Stimulated activated CD8-positive, alpha-beta memory T cell treated with anti-CD3 and anti-CD28 coated beads, Interleukin-4, amount 100 ng/mL, for 48 hours (primary cell): ENCODE measurements around the gene KXD1.
A peak's percentile ranks its signal among the peaks of the same experiment; 100 is the strongest.
"Not testable (repeated sequence)": the region's sequence is repeated elsewhere in the genome, so short reads cannot be mapped to it uniquely, and the experiment has no call there.

Source experiments
- DNase-seq: peaks from one replicate; pipeline ENCODE4 v3.0.0-alpha.2; 2020

The KXD1 gene, protein sequence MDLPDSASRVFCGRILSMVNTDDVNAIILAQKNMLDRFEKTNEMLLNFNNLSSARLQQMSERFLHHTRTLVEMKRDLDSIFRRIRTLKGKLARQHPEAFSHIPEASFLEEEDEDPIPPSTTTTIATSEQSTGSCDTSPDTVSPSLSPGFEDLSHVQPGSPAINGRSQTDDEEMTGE

DNA sequence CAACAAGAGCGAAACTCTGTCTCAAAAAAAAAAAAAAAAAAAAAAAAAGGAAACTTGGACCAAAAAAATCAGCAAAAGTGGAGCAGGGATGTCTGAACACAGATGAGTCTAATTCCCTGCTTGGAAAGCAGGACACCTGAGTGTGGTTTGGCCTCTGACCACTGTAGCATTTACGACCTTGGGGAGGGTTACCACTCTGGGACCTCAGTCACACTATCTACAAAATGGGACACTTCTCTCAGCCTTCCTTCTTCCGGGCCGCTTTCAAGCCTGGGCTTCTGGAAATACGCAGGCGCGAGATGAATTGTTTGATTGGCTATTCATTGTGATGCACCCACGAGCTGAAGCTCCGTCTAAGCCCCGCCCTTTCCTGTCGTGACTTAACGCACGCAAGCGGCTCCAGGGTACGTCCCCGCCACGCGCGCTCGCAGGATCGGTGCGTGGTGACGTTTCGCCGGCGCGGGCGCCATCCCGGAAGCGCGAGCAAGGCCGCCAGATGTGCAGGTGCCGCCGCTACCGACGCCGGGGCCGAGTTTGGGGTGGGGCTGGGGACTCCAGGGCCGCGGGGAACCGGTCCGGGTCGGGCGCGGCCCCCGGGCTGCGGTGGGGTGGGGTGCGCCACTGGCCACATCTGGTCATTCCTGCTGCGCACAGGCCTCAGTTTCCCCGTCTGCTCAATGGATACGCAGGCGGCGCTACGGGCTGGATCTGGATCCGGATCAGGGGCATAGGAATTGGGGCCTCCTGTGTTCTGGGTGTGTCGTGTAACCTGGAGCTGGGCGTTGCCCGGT is at the start of gene KXD1:
KXD1 (plus strand) TSS at position 460 of the 791 bp plus-strand sequence. CDS start 4,187 bp downstream, outside the sequence.
- peak; percentile 98 for DNase-seq

DNA sequence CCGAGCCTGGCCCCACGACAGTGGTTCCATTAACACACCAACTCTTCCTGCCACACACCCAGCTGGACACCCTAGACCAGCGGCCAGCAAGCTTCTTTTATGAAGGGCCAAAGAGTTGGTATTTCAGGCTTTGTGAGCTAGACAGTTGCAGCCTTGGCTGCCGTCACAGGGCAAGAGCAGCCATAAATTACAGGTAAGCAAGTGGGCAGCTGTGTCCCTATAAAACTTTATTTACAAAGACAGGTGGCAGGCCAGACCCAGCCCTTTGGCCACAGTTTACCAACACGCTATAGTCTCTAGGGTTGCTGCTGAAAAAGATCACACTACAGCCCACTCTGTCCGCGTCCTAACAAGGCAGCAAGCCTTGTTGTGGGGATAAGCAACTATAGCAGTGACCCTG is 49.1 kb upstream of the KXD1 start:
- DNase-seq, result no peak

DNA sequence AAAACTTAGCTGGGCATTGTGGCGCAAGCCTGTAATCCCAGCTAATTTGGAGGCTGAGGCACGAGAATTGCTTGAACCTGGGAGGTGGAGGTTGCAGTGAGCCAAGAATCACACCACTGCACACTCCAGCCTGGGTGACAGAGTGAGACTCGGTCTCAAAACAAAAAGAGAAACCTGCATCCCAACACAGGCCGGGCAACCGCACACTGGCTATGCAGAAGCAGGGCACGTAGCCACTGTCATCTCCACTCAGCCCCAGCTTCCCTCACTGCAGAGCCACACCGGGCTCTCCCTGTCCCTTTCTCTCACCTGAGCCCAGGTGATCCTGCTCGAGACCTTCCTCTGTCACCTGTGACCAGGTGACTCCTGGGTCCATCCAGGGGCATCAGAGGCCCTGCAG is 47.5 kb upstream of the KXD1 start:
- DNase-seq, result no peak

DNA sequence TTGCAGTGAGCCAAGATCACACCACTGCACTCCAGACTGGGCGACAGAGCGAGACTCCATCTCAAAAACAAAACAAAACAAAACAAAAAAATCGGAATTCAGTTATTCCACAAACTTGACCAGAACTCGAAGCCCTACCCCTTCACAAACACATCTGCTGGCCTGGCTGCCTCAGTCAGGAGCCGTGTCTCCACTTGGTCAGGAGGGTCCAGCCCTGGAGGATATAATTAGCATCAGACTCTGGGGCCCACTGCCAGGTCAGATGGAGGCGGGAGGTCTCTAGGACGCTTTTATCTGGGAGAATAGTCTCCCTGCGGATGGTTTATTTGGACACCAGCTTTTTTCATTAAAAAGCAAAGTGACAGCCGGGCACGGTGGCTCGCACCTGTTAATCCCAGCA is 43.8 kb upstream of the KXD1 start:
- no peak for DNase-seq

DNA sequence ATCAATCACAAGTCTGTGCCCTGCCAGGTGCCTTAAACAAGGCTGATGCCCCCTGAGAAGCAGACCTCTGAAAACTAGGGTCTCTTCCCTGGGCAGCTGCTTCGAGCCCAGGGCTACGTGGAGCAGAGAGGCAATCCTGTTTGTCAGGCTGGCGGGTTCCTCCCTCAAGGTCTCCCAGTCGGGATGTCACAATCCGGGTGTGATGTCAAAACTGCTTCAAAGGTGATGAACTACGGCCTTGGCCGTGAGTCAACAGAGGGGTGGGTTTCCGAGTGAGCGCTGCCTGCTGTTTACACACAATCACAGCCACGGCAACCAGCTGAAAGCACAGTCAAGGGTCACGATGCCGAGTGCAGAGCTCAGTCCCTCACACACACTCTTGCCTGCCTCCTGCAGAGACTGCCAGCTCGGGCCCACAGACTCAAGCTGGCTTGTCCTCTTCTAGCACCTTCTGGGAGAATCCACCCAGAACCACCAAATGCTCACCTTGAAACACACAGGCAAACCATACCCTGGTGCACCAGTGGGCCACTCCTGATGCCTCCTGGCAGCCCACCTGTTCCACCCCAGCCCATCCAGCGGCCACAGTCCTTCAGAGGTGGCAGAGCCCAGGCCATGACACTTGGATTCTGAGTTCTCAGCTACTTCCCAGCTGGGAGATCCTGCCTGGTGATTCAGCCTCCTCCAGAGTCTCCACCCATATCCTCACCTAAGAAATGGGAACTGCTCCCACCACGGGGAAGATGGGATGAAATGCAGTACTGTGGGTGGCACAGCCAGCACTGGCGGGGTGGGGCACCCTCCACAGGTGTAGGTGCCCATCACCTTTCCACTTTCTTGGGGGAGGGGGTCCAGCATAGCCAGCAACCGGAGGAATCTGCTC is 42.6 kb upstream of the KXD1 start:
- DNase-seq, result no peak

DNA sequence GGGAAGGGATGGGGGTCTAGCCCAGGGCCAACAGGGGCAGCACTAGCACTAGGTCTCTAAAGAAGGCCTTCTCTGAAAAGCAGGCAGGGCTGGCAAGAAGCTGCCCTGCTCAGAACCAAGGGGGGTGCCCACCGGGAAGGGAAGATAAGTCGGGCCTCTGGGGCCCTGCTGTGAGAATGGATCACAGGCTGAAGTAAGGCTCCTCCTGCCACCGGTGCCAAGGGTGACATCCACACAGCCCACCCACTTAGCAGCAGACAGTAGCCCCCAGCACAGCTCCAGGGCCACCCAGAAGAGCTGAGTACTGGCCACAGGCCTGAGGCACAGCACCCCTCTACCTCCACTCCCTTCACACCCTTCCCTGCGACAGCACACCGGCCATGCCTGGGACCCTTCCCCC is 41.7 kb upstream of the KXD1 start:
- no peak for DNase-seq

DNA sequence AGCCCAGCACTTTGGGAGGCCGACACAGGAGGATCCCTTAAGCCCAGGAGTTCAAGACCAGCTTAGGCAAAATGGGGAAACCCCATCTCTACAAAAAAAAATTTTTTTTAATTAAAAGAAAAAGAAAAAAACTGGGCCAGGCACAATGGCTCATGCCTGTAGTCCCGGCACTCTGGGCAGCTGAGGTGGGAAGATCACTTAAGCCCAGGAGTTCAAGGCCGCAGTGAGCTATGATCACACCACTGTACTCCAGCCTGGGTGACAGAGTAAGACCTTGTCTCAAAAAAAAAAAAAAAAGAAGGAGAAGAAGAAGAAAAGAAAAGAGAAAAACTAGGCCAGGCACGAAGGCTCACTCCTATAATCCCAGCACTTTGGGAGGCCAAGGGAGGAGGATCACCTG is 40.1 kb upstream of the KXD1 start:
- no peak for DNase-seq

DNA sequence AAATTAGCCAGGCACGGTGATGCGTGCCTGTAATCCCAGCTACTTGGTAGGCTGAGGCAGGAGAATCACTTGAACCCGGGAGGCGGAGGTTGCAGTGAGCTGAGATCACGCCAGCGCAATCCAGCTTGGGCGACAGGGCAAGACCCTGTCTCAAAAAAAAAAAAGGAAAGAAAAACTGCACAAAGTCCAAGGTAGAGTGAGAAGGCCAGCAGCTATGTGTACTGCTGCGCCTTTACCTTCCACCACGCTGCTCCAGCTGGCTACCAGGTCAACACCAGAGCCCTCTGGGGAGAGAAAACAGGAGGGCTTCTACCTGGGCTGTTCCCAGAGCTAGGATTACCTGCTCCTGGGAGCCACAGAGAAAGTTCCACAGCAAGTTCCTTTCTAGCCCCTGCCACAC is 39.0 kb upstream of the KXD1 start:
- DNase-seq, result no peak

DNA sequence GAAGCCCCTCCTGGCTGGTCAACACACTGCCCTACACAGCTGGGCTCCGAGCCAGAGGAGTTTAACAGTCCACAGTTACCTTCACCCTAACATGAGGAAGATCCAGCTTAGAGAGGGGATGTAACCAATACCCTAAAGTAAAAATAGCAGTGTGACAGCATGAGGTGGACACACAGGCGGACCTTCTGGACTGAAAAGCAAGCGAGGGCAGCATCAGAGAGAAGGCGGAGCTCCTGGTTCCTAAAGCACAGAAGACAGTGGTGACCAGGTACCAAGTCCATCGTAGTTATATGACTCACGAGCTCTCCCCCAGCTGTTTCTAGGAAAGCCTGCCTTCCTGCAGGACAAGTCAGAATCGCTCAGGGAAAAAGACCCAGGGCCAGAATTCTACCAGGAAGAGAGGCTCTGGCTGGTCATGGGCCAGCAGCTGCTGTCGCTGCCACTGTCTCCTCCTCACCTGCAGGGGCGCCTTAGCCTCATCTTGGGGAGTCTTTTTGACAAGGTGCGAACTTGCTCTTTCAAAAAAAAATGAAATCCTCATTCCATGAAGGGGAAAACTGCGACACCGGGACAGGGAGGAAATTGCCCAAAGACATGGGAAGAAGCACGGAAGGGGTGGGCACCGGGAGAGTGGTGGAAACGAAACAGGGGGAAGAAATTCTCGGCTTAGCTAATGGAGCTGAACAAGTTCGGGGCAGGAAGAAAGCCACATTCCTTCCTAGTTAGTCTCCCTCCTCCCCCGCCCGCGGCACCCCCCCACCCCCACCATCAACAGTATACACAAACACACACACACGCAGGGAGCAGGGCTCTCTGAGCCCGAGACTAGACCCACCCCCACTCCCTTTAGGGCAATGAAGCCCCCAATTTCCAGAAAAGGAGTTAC is 37.5 kb upstream of the KXD1 start:
- DNase-seq, result peak; percentile 70

DNA sequence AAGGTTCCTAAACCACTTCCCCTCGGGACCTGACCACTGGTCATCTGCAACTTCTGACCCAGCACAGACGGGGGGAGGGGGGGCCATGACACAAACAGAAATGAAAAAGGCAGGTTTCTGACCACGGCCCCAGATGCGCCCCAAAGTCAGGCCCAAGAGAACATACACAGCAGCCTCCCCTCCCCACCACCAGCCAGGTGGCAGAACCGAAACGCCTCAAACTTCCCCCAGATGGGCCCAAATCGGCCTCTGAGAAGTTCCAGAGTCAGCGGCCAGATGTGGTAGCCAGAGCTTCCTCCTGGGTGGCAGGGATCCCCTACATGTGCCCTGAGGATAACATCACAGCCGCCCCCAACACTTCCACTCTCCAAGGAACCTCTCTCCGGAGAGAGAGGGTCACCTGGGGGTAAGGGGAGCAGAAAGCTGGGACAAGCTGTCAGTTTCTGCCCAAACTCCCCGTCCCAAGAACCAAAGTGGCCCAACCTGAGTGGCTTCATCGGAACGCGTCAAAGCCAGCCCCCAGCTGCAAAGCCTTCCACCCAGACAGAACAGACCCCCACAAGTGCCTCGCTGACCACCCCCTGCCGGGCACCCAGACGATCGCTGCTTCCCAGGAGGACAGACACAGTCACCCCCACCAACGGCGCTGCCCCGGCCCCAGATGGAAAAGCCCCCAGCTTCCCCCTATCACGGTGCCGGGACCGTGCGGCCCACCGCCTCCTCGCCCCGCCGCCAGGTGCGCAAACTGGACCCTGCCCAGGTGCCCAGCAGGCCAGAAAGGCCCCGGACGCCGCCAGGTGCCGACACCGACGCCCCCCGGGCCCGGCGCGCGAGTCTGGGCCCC is 36.6 kb upstream of the KXD1 start:
- peak; percentile 46 for DNase-seq

DNA sequence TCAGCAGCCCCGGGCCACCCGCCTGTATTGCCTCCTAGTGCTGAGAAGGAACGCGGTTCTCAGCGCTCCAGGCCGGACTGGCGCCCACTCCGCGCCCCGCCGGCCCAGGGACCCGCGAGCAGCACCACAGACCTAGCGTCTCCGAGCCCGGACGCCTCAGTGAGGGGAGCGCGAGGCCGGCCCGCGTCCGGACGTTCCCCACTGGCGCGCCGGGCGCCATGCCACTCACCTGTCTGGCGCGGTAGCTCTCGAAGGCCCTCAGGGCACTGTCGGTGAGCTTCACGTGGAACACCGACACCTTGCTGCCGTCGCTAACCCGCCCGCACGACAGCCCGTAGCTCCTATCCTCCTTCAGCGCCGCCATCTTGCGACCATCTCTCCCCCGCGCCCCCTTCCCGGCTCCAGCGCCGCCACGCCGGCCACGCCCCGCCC is 36.0 kb upstream of the KXD1 start, which contains the start of gene ELL:
ELL (minus strand) TSS at position 379 of the 432 bp plus-strand sequence; CDS start at position 364, 15 bp downstream.
- DNase-seq, result no peak

DNA sequence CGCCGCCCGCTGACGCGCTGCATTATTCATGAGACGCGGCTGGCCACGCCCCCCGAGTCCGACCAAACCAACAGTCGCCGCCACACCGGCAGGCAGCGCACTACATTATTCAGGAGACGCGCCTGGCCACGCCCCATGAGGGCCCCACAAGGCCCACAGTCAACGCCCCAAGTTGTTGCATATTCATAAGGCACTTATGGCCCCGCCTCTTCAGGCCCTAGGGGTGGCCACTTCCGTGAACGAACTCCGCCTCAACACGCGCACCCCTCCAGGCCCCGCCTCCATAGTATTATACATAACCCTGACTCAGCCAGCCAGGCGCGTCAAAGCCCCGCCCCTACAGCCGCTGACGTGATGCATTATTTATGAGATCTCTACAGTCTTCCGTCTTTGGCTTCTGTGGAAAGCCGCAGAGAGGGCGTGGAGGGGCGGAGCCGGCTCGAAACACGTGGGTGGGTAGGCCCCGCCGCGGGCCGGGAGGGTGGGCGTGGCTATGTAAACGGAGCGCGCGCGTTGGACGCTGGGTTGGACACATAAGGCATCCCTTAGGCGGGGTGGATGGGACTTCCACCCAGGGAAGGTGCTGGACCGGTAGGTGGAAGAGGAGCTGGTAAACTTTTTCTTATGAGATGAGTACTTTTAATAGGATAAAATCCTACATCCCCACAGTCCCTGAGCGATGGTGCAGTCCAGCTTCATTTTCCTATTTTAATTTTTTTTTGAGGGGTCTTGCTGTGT is 35.4 kb upstream of the KXD1 start:
- DNase-seq, result peak; percentile 100

DNA sequence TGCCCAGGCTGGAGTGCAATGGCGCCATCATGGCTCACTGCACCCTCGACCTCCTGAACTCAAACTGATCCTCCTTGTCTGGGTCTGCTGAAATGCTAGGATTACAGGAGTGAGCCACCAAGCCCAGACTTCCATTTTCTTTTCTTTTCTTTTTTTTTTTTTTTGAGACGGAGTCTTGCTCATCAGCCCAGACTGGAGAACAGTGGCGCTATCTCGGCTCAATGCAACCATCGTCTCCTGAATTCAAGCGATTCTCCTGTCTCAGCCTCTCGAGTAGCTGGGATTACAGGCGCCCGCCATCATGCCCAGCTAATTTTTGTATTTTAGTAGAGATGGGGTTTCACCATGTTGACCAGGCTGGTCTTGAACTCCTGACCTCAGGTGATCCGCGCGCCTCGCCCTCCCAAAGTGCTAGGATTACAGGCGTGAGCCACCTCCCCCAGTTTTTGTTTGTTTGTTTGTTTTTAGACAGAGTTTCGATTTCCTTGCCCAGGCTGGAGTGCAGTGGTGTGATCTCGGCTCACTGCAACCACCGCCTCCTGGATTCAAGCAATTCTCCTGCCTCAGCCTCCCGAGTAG is 34.7 kb upstream of the KXD1 start:
- DNase-seq, result not testable (repeated sequence)

DNA sequence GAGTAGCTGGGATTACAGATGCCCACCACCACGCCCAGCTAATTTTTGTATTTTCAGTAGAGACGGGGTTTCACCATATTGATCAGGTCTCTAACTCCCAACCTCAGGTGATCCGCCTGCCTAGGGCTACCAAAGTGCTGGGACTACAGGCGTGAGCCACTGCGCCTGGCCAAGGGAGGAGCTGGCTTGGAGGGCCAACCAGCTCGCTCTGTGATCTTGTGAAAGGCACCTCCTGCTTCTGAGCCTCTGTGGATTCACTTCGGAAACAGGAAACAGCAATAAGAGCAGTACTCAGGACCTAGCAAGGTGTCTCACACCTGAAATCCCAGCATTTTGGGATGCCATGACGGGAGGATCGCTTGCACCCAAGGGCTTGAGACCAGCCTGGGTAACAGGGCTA is 33.8 kb upstream of the KXD1 start:
- no peak for DNase-seq

DNA sequence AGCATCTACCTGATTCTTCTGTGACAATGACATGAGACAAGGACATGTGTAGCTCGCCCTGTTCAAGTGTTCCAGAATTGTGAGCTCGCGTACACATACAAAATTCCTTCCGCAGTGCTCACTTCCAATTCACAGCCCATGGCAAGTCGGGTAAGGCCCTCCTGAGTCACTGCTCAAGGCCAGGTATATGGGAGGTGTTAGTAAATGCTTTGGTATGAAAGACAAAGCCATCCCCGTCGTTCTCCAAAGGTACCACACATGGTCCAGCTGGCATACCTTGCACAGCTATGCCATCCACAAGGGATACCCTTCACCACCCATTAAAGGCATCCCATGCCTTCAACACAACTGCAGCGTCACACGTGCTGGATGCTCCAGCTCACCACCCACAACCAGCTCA is 31.4 kb upstream of the KXD1 start:
- DNase-seq, result no peak

DNA sequence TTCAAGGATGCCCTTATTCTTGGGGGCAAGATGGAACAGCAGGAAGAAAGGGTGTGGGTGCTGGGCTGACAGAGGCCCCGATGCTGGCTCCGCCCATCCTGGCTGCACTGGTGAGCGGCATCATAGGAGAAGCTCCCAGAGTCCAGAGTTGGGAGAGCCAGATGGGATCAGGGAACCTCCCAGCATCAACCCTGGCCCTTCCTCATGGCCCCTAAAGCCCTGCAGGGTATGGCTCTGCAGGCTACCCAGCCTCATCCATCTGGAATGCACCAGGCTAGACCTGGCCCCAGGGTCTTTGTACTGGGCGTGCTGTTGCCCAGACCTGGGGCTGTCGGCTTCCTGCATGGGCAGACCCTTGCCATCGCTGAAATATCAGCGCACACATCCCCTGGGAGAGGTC is 27.9 kb upstream of the KXD1 start:
- no peak for DNase-seq

DNA sequence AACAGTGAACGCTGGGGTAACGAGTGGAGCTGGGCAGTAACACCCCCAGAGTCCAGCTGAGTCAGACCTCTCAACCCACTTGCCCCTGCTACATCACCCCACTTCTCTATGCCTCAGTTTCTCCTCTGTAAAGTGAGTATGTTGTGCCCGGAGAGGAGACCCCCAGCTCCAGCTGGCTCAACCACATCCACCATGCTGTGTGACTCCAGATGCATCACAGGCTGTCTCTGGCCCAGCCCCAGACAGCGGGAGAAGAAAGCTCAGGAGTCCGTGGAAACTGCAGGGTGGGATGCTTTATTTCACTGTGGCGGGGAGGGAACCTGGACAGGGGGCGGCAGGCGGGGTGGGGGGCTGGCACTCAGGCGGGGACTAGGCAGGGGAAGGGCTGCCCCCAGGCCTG is 26.2 kb upstream of the KXD1 start:
- DNase-seq, result no peak

DNA sequence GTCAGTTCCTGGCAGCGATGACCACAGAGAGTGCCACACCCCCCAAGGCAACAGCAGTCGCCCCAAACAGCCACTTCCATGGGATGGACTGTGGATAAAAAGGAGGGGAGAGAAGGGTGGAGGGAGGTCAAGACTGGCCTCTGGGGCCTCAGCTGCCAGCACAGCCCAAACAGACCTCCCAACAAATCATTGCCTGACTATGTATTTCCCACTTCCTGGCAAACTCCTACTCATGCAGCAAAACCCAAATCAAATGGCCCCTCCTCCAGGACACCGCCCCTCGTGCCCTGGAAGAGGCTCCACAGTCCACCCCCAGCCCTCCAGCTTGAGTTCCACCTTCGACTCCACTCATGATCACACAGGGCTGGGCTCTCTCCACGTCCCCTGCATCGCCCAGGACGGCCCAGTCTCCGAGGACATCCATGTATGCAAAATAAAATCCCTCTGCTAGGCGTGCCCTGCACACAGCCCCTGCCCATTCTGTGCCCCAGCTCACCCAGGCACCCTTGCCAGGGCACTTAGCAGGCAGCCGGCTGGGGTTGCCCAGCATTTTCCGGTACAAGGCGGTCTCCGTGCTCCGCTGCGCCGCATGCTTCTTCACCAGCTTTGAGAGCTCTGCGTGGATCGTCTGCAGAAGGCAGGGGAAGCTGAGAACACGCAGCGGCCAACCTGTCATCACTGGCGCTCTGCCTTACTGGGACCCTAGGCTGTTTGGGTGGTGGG is 25.3 kb upstream of the KXD1 start:
- no peak for DNase-seq

DNA sequence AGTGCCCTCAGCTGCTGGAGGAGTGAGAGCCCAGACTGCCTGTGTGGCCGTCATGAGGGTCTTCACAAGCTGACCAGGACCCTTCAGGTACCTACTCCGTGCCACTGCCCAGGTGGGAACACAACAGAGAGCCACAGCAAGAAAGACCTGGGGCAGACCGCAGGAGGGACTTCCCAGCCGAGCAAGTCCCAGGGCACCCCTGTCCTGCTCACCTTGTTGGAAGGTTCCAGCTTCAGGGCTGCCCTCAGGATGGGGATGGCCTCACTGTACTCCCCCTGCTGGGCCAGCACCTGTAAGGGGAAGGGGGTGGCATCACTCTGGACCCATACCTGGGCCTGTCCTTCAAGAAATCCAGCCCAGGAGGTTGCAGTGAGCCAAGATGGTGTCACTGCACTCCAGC is 24.6 kb upstream of the KXD1 start:
- DNase-seq, result no peak

DNA sequence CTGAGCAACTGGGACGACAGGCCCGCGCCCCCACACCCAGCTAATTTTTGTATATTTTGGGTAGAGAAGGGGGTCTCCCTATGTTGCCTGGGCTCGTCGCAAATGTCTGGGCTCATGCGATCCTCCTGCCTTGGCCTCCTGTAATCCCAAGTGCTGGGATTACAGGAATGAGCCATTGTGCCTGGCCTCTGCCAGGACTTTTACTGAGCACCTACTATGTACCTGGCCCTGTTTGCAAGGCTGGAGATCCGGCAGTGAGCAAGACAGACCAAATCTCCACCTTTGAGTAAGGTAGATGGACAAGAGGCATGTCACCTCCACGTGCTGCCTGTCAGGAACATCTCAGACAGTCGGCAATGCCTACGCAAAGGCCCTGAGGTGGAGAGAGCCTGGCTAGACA is 21.2 kb upstream of the KXD1 start:
- DNase-seq, result no peak
